GM21526 (cell line): ENCODE measurements around the gene NETO1.

Source experiments
- ATAC-seq: cut with Tn5 transposase; IDR thresholded peaks from one replicate; pipeline ENCODE4 v1.9.1; 2021; ENCODE audit warnings: moderate library complexity; ENCODE audit not compliant: unreplicated experiment, low FRiP score

NETO1 gene

GRCh38 chr18:72742002-72742401 is 125.8 kb downstream of the NETO1 start:
- ATAC-seq, result no peak

GRCh38 chr18:72738136-72738535 is 129.7 kb downstream of the NETO1 start:
- no peak for ATAC-seq

GRCh38 chr18:72727776-72728175 is 140.0 kb downstream of the NETO1 start:
- ATAC-seq, result no peak

DNA sequence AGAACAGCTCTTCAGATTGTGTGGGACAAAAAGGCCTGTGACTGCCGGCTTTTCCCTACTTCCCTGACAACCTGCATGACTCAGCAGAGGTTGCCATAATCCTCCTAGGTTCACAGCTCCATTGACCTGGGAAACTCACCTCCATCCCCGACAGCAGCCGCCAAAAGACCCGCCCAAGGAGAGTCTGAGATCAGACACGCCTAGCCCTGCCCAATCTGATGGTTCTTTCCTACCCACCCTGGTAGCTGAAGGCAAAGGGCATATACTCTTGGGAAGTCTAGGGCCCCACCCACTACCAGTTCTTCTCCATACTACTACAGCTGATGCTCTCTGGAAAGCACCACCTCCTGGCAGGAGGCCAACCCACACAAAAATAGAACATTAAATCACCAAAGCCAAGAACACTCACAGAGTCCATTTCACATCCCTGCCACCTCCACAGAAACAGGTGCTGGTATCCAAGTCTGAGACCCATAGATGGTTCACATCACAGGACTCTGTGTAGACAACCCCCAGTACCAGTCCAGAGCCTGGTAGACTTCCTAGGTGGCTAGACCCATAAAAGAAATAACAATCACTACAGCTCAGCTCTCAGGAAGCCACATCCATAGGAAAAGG is 140.6 kb downstream of the NETO1 start:
- ATAC-seq, result no peak

DNA sequence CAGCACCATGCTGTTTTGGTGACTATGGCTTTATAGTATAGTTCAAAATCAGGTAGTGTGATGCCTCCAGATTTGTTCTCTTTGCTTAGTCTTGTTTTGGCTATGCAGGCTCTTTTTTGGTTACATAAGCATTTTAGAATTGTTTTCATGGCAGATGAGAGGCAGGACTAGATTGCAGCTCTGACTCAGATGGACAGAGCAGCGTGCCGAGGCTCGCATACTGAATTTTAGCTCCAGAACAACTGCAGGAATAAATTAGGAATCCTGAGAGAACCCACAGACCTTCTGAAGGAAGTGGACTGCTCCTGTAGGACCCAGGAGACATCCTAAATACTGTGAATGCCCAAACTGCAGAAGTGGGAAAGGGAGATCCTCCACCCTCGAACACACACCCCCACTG is 141.6 kb downstream of the NETO1 start:
- ATAC-seq, result no peak

DNA sequence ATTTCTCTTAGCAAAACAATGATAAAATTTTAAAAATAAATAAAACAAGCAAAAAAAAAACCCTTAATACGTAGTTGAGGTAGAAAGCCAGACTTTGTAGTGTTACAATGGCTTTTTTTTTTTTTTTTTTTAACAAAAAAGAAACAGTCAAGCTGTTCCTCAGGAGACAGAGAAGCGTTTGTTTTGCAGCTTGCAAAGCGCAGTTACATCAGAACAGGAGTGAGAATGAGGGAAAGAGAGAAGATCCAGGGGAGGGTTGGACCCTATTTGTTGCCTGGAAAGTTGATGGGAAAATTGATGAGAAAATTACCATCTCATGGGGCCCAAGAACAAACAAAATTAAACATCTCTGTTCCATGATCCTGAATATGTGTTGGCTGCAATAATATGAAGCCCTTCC is 146.5 kb downstream of the NETO1 start:
- no peak for ATAC-seq

DNA sequence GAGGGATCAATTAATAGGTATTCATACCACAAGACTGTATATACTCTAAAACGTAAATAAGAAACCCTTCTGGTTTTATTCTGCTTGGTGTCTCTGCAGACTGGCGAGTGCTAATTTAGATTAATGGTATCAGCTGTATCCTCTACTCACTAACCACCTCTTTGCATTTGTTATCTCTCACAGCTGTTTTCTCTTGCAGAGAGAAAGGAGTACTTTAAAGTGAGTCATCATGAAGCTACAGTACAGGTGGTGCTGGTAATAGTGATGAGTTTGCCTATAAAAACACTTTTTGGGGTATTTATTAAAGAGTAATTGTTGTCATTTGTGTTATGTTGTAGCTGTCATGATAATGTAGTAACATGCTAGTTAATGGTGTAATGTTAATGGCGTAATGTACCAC is 147.7 kb downstream of the NETO1 start:
- no peak for ATAC-seq

- ATAC-seq, result no peak
Measured at GRCh38 chr18:72704202-72704601, 163.6 kb downstream of the NETO1 start.

DNA sequence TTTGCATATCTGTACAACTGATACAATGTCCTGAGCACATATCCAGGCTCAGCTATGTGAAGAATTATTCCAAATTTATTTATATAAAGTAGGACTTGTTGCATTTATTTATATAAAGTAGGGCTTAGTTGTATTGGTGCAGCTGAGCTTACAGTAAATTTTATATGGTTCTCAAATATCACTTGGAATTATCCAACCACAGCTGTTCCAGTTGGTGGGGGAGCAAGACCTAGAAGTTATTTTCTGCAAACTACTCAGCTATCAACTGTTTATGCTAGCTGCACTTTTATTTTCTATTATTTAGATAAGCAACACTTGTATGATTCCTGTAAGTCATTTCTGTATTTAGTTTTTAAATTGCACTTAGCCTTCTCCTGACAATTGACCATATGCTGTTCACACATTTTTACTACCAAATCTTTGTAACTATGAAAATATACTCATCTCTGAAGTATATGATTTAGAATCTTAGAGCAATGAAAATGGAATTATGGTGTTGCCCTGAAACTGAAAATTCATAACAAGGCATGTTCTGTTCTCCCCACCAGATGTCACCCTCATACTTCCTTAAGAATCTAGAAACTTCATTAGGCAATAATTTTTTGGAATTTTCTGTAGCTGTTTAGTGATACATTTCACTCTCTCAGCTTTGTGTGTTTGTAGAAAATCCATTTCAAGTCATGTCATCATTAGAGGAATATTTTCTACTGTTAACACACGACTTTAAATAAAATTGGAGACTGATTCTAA is 166.7 kb downstream of the NETO1 start:
- no peak for ATAC-seq

DNA sequence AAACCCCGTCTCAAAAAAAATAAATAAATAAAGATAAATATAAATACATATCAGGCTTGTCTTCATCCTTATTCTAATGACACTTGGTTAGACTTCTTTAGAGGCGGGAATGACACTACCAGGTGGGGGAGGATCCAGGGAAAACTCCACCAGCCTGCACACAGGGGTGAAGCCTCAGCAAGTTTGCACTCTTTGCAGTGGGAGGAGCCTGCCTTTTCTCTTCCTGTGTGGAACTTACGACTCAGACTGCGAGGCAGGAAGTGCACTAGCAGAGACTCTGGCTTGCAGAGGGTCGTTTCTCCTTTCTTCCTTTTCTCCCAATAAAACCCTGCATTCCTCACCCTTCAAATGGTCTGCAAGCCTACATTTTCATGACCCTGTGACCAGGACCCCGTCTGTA is 170.1 kb downstream of the NETO1 start:
- ATAC-seq, result no peak

DNA sequence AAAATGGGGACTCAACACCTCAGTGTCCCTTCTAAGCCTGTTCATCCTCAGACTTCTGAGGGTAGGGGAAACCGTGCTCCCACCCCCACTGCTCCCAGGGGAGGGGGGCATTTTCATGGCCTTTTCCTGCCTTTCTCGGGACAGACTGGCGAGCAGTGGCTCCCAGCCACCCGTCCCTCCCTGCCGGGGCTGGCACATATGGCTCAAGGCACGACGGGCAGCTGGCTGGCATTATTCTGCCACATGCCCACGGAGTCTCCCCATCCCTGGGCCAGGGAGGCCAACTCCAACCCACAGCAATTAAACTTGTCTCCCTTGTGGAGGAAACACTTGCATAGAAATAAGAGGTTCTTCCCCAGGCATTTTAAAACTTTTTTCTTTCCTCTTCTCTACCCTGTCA is 175.2 kb downstream of the NETO1 start:
- no peak for ATAC-seq
